B cell (primary cell): ENCODE measurements around the gene CD72. TPM values are rescaled to one million over a fixed set of nuclear protein-coding genes. Genes with fewer than 3 reads are reported as not detected.

Experiments
- ATAC-seq: fragments of 200-7000 bp; cut with Tn5 transposase; one replicate; pipeline ENCODE4 v1.10.0; 2021; ENCODE audit warnings: low read depth, mild to moderate bottlenecking, moderate number of reproducible peaks, moderate library complexity
- CTCF ChIA-PET: fragments of 350-600 bp; sonication (Branson Sonifier 250); formaldehyde crosslinking; loops from one replicate; lab custom pipeline; 2021; ENCODE audit warnings: antibody characterized with exemption, inconsistent platforms; lab: Charles Lee
- POLR2A ChIA-PET: fragments of 350-600 bp; sonication (Branson Sonifier 250); formaldehyde crosslinking; loops from one replicate; lab custom pipeline; 2021; ENCODE audit warnings: antibody characterized with exemption; lab: Charles Lee
- DNase-seq: peaks from one replicate; pipeline ENCODE4 v3.0.0; 2013
- H2AFZ ChIP-seq: 2 replicates; pipeline ENCODE4 v1.6.1; 2012; ENCODE audit warnings: mild to moderate bottlenecking, low read depth, low read length; ENCODE audit not compliant: insufficient read depth, poor library complexity, severe bottlenecking
- H3K27ac ChIP-seq, 2 donors: 1 replicate in 1 of 2; 2 replicates in 1 of 2; pipeline ENCODE4 v1.5.1; 2012 to 2013; ENCODE audit warnings: low read length in 2 of 2, mild to moderate bottlenecking in 2 of 2, moderate library complexity in 1 of 2
- H3K27me3 ChIP-seq, 4 experiments: fragments of 200-600 bp in 1 of 4; sonication (generic) in 1 of 4; replicated peaks in 1 of 4; 1 replicate in 2 of 4; 2 replicates in 2 of 4; pipeline versions ENCODE4 v1.6.1 to v1.7.0; 2013 to 2016; ENCODE audit warnings: low read length in 3 of 4, mild to moderate bottlenecking in 2 of 4, mixed read lengths in 1 of 4, moderate library complexity in 1 of 4; ENCODE audit not compliant: insufficient read depth in 4 of 4, control insufficient read depth in 3 of 4; ENCODE audit errors: control extremely low read depth in 1 of 4
- H3K36me3 ChIP-seq, 2 experiments: replicated peaks in 1 of 2; 1 replicate in 1 of 2; 2 replicates in 1 of 2; pipeline versions ENCODE4 v1.6.1 to v1.7.1; 2013; ENCODE audit warnings: low read length in 1 of 2; ENCODE audit not compliant: insufficient read depth in 2 of 2, control insufficient read depth in 1 of 2; ENCODE audit errors: control extremely low read depth in 1 of 2, extremely low read depth in 1 of 2
- H3K4me1 ChIP-seq, 2 donors: fragments of 200-600 bp in 1 of 2; sonication (generic) in 1 of 2; 1 replicate in 1 of 2; 2 replicates in 1 of 2; pipeline versions ENCODE4 v1.5.1 to v1.6.1; 2013 to 2017; ENCODE audit warnings: low read length in 2 of 2; ENCODE audit not compliant: control insufficient read depth in 2 of 2, insufficient read depth in 2 of 2
- H3K4me2 ChIP-seq: replicated peaks from 2 replicates; pipeline ENCODE3; 2012; ENCODE audit warnings: mild to moderate bottlenecking, low read depth, low read length; ENCODE audit not compliant: poor library complexity, severe bottlenecking
- H3K4me3 ChIP-seq, 5 experiments: fragments of 200-600 bp in 1 of 5; sonication (generic) in 1 of 5; 1 replicate in 3 of 5; 2 replicates in 2 of 5; pipeline versions ENCODE4 v1.5.1 to v1.7.0; 2011 to 2016; ENCODE audit warnings: low read length in 4 of 5, mild to moderate bottlenecking in 4 of 5, low read depth in 2 of 5, control low read depth in 1 of 5, moderate library complexity in 1 of 5; ENCODE audit not compliant: insufficient read depth in 1 of 5; ENCODE audit errors: control extremely low read depth in 1 of 5, extremely low read depth in 1 of 5
- H3K79me2 ChIP-seq: fragments of 200-600 bp; sonication (generic); one replicate; pipeline ENCODE4 v1.6.0; 2016; ENCODE audit warnings: low read length; ENCODE audit not compliant: control insufficient read depth, insufficient read depth
- H3K9ac ChIP-seq: fragments of 200-600 bp; sonication (generic); 2 replicates; pipeline ENCODE4 v1.6.1; 2017; ENCODE audit warnings: mild to moderate bottlenecking, low read length, moderate library complexity
- H3K9me3 ChIP-seq, 3 donors: one replicate each; pipeline versions ENCODE4 v1.6.1 to v1.7.1; 2013; ENCODE audit warnings: low read length in 2 of 3; ENCODE audit not compliant: control insufficient read depth in 2 of 3, insufficient read depth in 1 of 3; ENCODE audit errors: control extremely low read depth in 1 of 3
- H4K20me1 ChIP-seq: 2 replicates; pipeline ENCODE4 v1.6.0; 2012; ENCODE audit warnings: mild to moderate bottlenecking, low read length; ENCODE audit not compliant: insufficient read depth, control insufficient read depth, poor library complexity, severe bottlenecking
- H3K27ac Mint-ChIP-seq: one replicate; pipeline ENCODE4 v1.8.0; 2021; ENCODE audit warnings: mixed read lengths
- H3K27me3 Mint-ChIP-seq: one replicate; pipeline ENCODE4 v1.8.0; 2021; ENCODE audit warnings: mixed read lengths
- H3K4me1 Mint-ChIP-seq: one replicate; pipeline ENCODE4 v1.8.0; 2021; ENCODE audit warnings: mixed read lengths
- H3K4me3 Mint-ChIP-seq: one replicate; pipeline ENCODE4 v1.8.0; 2021; ENCODE audit warnings: mixed read lengths
- H3K9me3 Mint-ChIP-seq: one replicate; pipeline ENCODE4 v1.8.0; 2022; ENCODE audit warnings: mixed read lengths; ENCODE audit not compliant: insufficient read depth
- EZH2 ChIP-seq: IDR thresholded peaks from 2 replicates; pipeline ENCODE4 v1.6.1; 2012; ENCODE audit warnings: borderline replicate concordance, low read depth, mild to moderate bottlenecking, moderate library complexity, low read length; ENCODE audit not compliant: insufficient read depth, poor library complexity, severe bottlenecking
- WGBS: methylation state at CpG from one replicate; pipeline ENCODE4 v1.1.5; 2013; ENCODE audit warnings: missing lambda C conversion rate; ENCODE audit not compliant: insufficient coverage; 5-methylcytosine and 5-hydroxymethylcytosine counted together
- intact Hi-C: fragments of 100-400 bp; cut with micrococcal nuclease; formaldehyde crosslinking; loops from one replicate; pipeline ENCODE4 v1.10.0; 2022
- polyA plus RNA-seq: library from polyadenylated mRNA; depleted of rRNA; stranded (reverse); fragments of >200 nt; gene quantifications from 2 replicates; pipeline ENCODE4 v1.2.3, GENCODE V29; 2012
- total RNA-seq, 2 donors: library from RNA; stranded (reverse); fragments of 120-200 nt in 1 of 2; gene quantifications; 1 replicate in 1 of 2; 2 replicates in 1 of 2; pipeline versions ENCODE4 v1.2.3 to v1.2.4, GENCODE V29; 2013 to 2022
- TF ChIP-seq, protein P1 (sequence below): fragments of 200-600 bp; IDR thresholded peaks from one replicate; pipeline ENCODE4 v1.8.0; 2022; ENCODE audit warnings: antibody characterized with exemption, mild to moderate bottlenecking

The CD72 gene
- total and polyA plus RNA-seq, 2 donors (not counting 1 experiment from before 2014, with no cell fraction given): 94.6 to 436 TPM

DNA sequence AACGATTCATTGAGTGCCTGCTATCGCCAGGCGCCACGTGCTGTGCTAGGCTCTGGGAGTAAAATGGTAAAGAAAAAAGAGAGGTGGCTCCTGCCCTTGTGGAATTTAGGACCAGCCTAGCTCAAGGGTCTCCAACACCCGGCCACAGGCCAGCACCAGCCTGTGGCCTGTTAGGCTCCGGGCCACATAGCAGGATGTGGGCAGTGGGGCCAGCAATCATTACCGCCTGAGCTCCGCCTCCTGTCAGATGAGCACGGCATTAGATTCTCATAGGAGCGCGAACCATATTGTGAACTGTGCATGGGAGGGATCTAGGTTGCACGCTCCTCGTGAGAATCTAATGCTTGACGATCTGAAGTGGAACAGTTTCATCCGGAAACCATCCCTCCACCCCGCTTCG is 38.1 kb upstream of the CD72 start:
- Mint-ChIP-seq H3K4me3 (peak overlapping the region; percentile 94), H3K27me3 (no peaks in the 10 kb centered on the region), H3K4me1 (peaks cover 65% of the 10 kb centered on the region), H3K27ac (peak overlapping the region; percentile 97), H3K9me3 (no peaks in the 10 kb centered on the region)
- Histone ChIP-seq H3K9me3 (peaks cover 0 to 3% (median 0%) of the 10 kb centered on the region in 3 donors), H3K4me3 (no peak overlapping the region), H3K27me3 (no peaks in the 10 kb centered on the region), H2AFZ (no peak overlapping the region), H3K79me2 (peaks cover 26% of the 10 kb centered on the region), H4K20me1 (no peaks in the 10 kb centered on the region), H3K36me3 (peaks cover 0 to 14% of the 10 kb centered on the region in 2 experiments), H3K27ac (peak overlapping the region in 1 of 2 donors; percentile 99), H3K9ac (no peak overlapping the region), H3K4me1 (peaks cover 34 to 58% of the 10 kb centered on the region in 2 donors), H3K4me2 (peak overlapping the region; percentile 91)
- WGBS: 79% methylated on average over 16 of the region's 17 CpGs
- ATAC-seq (no peak), DNase-seq (peak; percentile 51)
- TF ChIP-seq, protein P1, sequence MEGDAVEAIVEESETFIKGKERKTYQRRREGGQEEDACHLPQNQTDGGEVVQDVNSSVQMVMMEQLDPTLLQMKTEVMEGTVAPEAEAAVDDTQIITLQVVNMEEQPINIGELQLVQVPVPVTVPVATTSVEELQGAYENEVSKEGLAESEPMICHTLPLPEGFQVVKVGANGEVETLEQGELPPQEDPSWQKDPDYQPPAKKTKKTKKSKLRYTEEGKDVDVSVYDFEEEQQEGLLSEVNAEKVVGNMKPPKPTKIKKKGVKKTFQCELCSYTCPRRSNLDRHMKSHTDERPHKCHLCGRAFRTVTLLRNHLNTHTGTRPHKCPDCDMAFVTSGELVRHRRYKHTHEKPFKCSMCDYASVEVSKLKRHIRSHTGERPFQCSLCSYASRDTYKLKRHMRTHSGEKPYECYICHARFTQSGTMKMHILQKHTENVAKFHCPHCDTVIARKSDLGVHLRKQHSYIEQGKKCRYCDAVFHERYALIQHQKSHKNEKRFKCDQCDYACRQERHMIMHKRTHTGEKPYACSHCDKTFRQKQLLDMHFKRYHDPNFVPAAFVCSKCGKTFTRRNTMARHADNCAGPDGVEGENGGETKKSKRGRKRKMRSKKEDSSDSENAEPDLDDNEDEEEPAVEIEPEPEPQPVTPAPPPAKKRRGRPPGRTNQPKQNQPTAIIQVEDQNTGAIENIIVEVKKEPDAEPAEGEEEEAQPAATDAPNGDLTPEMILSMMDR: no peak
- ChIA-PET CTCF (interaction anchor here (0.7 to 15.0 kb wide), 11 partner anchors 8 to 77 kb away, joined by 3 to 268 read pairs (median 7); partner anchors contain the start of genes ARHGEF39, CD72, CREB3 and SIT1), POLR2A (interaction anchor here (0.7 to 4.6 kb wide), 6 partner anchors 8 to 76 kb away, joined by 3 to 62 read pairs (median 15); partner anchors contain the start of genes CREB3, SIT1, TESK1 and TLN1)
- intact Hi-C loops: loop anchor here (5.0 kb wide), 3 partner anchors 171 to 539 kb away; partner anchors contain the start of genes ATOSB, FAM221B and TMEM8B

DNA sequence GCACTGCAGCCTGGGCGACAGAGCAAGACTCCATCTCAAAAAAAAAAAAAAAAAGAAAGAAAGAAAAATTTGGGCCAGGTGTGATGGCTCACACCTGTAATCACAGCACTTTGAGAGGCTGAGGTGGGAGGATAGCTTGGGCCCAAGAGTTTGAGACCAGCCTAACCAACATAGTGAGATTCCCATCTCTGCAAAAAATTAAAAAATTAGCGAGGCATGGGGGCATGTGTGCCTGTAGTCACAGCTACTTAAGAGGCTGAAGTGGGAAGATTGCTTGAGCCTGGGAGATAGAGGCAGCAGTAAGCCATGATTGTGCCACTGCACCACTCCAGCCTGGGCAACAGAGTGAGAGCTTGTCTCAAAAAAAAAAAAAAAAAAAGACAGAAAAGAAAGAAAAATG is 35.4 kb upstream of the CD72 start:
- POLR2A ChIA-PET: interaction anchor here (0.6 to 0.7 kb wide), 3 partner anchors 25 to 125 kb away, joined by 3 to 4 read pairs (median 3); no protein-coding TSS in a partner anchor

More for the DNA sequence above, 35.4 kb upstream of the CD72 start:
- H3K9me3 ChIP-seq: peaks cover 0 to 3% (median 0%) of the 10 kb centered on the region in 3 donors
- intact Hi-C loops: no loop called here
- H3K27me3 Mint-ChIP-seq: no peaks in the 10 kb centered on the region
- peak overlapping the region in 1 of 2 donors; percentile 1 for H3K27ac ChIP-seq
- H3K4me1 ChIP-seq: peaks cover 38 to 58% of the 10 kb centered on the region in 2 donors
- H4K20me1 ChIP-seq: no peaks in the 10 kb centered on the region
- no peak overlapping the region for H3K4me3 ChIP-seq
- H3K4me1 Mint-ChIP-seq: peaks cover 65% of the 10 kb centered on the region
- H3K4me3 Mint-ChIP-seq: no peak overlapping the region
- no peak overlapping the region for H3K4me2 ChIP-seq
- no peak for DNase-seq
- WGBS: no CpG with 5 or more reads among the region's 2 CpGs
- no peak overlapping the region for H3K9ac ChIP-seq
- CTCF ChIA-PET: interaction anchor here (0.7 to 15.0 kb wide), 3 partner anchors 39 to 153 kb away, joined by 3 to 268 read pairs (median 140); partner anchors contain the start of gene CD72
- peak overlapping the region; percentile 71 for H3K27ac Mint-ChIP-seq
- TF ChIP-seq, protein P1: no peak
- TF ChIP-seq EZH2: no peak
- no peaks in the 10 kb centered on the region for H3K27me3 ChIP-seq
- no peaks in the 10 kb centered on the region for H3K9me3 Mint-ChIP-seq
- no peak for ATAC-seq
- H3K79me2 ChIP-seq: peaks cover 19% of the 10 kb centered on the region
- H2AFZ ChIP-seq: no peak overlapping the region
- H3K36me3 ChIP-seq: peaks cover 0 to 5% of the 10 kb centered on the region in 2 experiments
